Neural progenitor cell (in vitro differentiated cells): ENCODE data around the gene GJC2. TPM values are rescaled to one million over a fixed set of nuclear protein-coding genes. Genes with fewer than 3 reads are reported as not detected.

Source experiments
- DNase-seq: peaks from one replicate; pipeline ENCODE4 v3.0.0-alpha.2; 2016; ENCODE audit warnings: low spot score
- H2AFZ ChIP-seq: fragments of 200-600 bp; sonication (generic); replicated peaks from 2 replicates; pipeline ENCODE4 v1.6.1; 2016; ENCODE audit warnings: antibody characterized with exemption
- H3F3A ChIP-seq: fragments of 200-600 bp; sonication (generic); 2 replicates; pipeline ENCODE4 v1.6.1; 2016; ENCODE audit warnings: antibody characterized with exemption, low read depth
- H3K27ac ChIP-seq: fragments of 200-600 bp; sonication (generic); 2 replicates; pipeline ENCODE4 v1.5.1; 2016; ENCODE audit warnings: mild to moderate bottlenecking
- H3K27me3 ChIP-seq: fragments of 200-600 bp; sonication (generic); 2 replicates; pipeline ENCODE4 v1.6.1; 2016; ENCODE audit warnings: mild to moderate bottlenecking, moderate library complexity
- H3K36me3 ChIP-seq: fragments of 200-600 bp; sonication (generic); 2 replicates; pipeline ENCODE4 v1.5.1; 2016
- H3K4me1 ChIP-seq: fragments of 200-600 bp; sonication (generic); 2 replicates; pipeline ENCODE4 v1.6.1; 2016; ENCODE audit warnings: mixed run types
- H3K4me2 ChIP-seq: fragments of 200-600 bp; sonication (generic); 2 replicates; pipeline ENCODE4 v1.6.1; 2016
- H3K4me3 ChIP-seq: fragments of 200-600 bp; sonication (generic); 2 replicates; pipeline ENCODE4 v1.5.1; 2016
- H3K79me2 ChIP-seq: fragments of 200-600 bp; sonication (generic); 2 replicates; pipeline ENCODE4 v1.6.1; 2016; ENCODE audit warnings: low read depth
- H3K9ac ChIP-seq: fragments of 200-600 bp; sonication (generic); 2 replicates; pipeline ENCODE4 v1.6.1; 2016
- H3K9me3 ChIP-seq: fragments of 200-600 bp; sonication (generic); 2 replicates; pipeline ENCODE4 v1.5.1; 2016; ENCODE audit warnings: low read depth
- H4K20me1 ChIP-seq: fragments of 200-600 bp; sonication (generic); 2 replicates; pipeline ENCODE4 v1.6.1; 2016; ENCODE audit warnings: low read depth
- H3K27ac Mint-ChIP-seq: 3 replicates; pipeline ENCODE4 v1.8.0; 2021; ENCODE audit warnings: mixed read lengths
- H3K27me3 Mint-ChIP-seq: 2 replicates; pipeline ENCODE4 v1.8.0; 2022; ENCODE audit warnings: low read depth, mild to moderate bottlenecking, inconsistent platforms, moderate library complexity, mixed read lengths; ENCODE audit not compliant: insufficient read depth
- H3K36me3 Mint-ChIP-seq: 3 replicates; pipeline ENCODE4 v1.8.0; 2021; ENCODE audit warnings: mixed read lengths
- H3K4me1 Mint-ChIP-seq: 3 replicates; pipeline ENCODE4 v1.8.0; 2021; ENCODE audit warnings: mixed read lengths
- H3K4me3 Mint-ChIP-seq: 3 replicates; pipeline ENCODE4 v1.8.0; 2021; ENCODE audit warnings: mild to moderate bottlenecking, moderate library complexity, mixed read lengths
- H3K9me3 Mint-ChIP-seq: 3 replicates; pipeline ENCODE4 v1.8.0; 2020; ENCODE audit warnings: mixed read lengths
- CTCF ChIP-seq: fragments of 200-600 bp; sonication (generic); IDR thresholded peaks from 2 replicates; pipeline ENCODE4 v1.5.1; 2017; ENCODE audit warnings: antibody characterized with exemption, mild to moderate bottlenecking
- EZH2 ChIP-seq: fragments of 200-600 bp; sonication (generic); IDR thresholded peaks from 2 replicates; pipeline ENCODE4 v1.6.1; 2017; ENCODE audit warnings: antibody characterized with exemption, mild to moderate bottlenecking, moderate library complexity
- EZH2phosphoT487 ChIP-seq: fragments of 200-600 bp; sonication (generic); IDR thresholded peaks from 2 replicates; pipeline ENCODE4 v1.6.1; 2017; ENCODE audit warnings: antibody characterized with exemption
- total RNA-seq: library from RNA; depleted of rRNA; stranded (reverse); fragments of >200 nt; gene quantifications from 2 replicates; pipeline ENCODE4 v1.2.3, GENCODE V29; 2015; ENCODE audit warnings: low replicate concordance

GJC2 gene
- total RNA-seq, 1 donor from 2014 or later = not detected

GRCh38 chr1:228120857-228121489 is 28.8 kb upstream of the GJC2 start:
- peaks cover 6% of the 10 kb centered on the region for H3K27me3 Mint-ChIP-seq
- Histone ChIP-seq H3K4me1 (no peaks in the 10 kb centered on the region), H3K4me2 (no peak overlapping the region), H3K9me3 (peaks cover 20% of the 10 kb centered on the region), H3K36me3 (no peaks in the 10 kb centered on the region), H3K9ac (no peak overlapping the region), H3K79me2 (no peaks in the 10 kb centered on the region), H2AFZ (no peak overlapping the region), H3K4me3 (no peak overlapping the region), H3K27ac (no peak overlapping the region), H3F3A (no peaks in the 10 kb centered on the region), H3K27me3 (peaks cover 44% of the 10 kb centered on the region), H4K20me1 (no peaks in the 10 kb centered on the region)
- H3K9me3 Mint-ChIP-seq = peaks cover 25% of the 10 kb centered on the region
- H3K27ac Mint-ChIP-seq = no peak overlapping the region
- H3K36me3 Mint-ChIP-seq = peaks cover 4% of the 10 kb centered on the region
- H3K4me3 Mint-ChIP-seq = no peak overlapping the region
- DNase-seq = no peak
- no peaks in the 10 kb centered on the region for H3K4me1 Mint-ChIP-seq
- TF ChIP-seq EZH2phosphoT487 (no peak), EZH2 (no peak), CTCF (no peak)

GRCh38 chr1:228122921-228123441 is 26.7 kb upstream of the GJC2 start:
- no peak overlapping the region for H3K4me3 ChIP-seq
- Mint-ChIP-seq H3K4me3 (no peak overlapping the region), H3K36me3 (peaks cover 2% of the 10 kb centered on the region), H3K27me3 (peaks cover 10% of the 10 kb centered on the region), H3K27ac (no peak overlapping the region), H3K4me1 (no peaks in the 10 kb centered on the region), H3K9me3 (peaks cover 18% of the 10 kb centered on the region)
- no peak overlapping the region for H3K27ac ChIP-seq
- H3K4me1 ChIP-seq = no peaks in the 10 kb centered on the region
- H4K20me1 ChIP-seq = no peaks in the 10 kb centered on the region
- TF ChIP-seq CTCF = no peak
- TF ChIP-seq EZH2 = no peak
- no peak for TF ChIP-seq EZH2phosphoT487
- no peak overlapping the region for H2AFZ ChIP-seq
- peaks cover 64% of the 10 kb centered on the region for H3K27me3 ChIP-seq
- H3F3A ChIP-seq = no peaks in the 10 kb centered on the region
- H3K79me2 ChIP-seq = no peaks in the 10 kb centered on the region
- no peak overlapping the region for H3K4me2 ChIP-seq
- no peak overlapping the region for H3K9ac ChIP-seq
- DNase-seq = no peak
- H3K36me3 ChIP-seq = no peaks in the 10 kb centered on the region
- peaks cover 10% of the 10 kb centered on the region for H3K9me3 ChIP-seq

- H3K4me3 Mint-ChIP-seq = no peak overlapping the region
- H3K27me3 ChIP-seq = peaks cover 69% of the 10 kb centered on the region
- no peak overlapping the region for H2AFZ ChIP-seq
- no peak overlapping the region for H3K27ac ChIP-seq
- peaks cover 15% of the 10 kb centered on the region for H3K9me3 Mint-ChIP-seq
- H3K27me3 Mint-ChIP-seq = peaks cover 13% of the 10 kb centered on the region
- no peaks in the 10 kb centered on the region for H3K36me3 Mint-ChIP-seq
- no peaks in the 10 kb centered on the region for H3K4me1 ChIP-seq
- no peaks in the 10 kb centered on the region for H3F3A ChIP-seq
- no peaks in the 10 kb centered on the region for H3K36me3 ChIP-seq
- H3K9me3 ChIP-seq = peaks cover 6% of the 10 kb centered on the region
- H3K9ac ChIP-seq = no peak overlapping the region
- no peak for DNase-seq
- no peaks in the 10 kb centered on the region for H3K79me2 ChIP-seq
- no peaks in the 10 kb centered on the region for H4K20me1 ChIP-seq
- H3K4me1 Mint-ChIP-seq = no peaks in the 10 kb centered on the region
- no peak overlapping the region for H3K4me2 ChIP-seq
- H3K27ac Mint-ChIP-seq = no peak overlapping the region
- no peak overlapping the region for H3K4me3 ChIP-seq
- TF ChIP-seq CTCF (no peak), EZH2phosphoT487 (no peak), EZH2 (no peak)
Observed at GRCh38 chr1:228123505-228123904, 26.2 kb upstream of the GJC2 start.
